Tibial nerve (tissue), 4 donors: ENCODE measurements around the gene EREG. TPM values are rescaled to one million over a fixed set of nuclear protein-coding genes. Genes with fewer than 3 reads are reported as not detected.

ENCODE experiments used
- DNase-seq, 2 donors: peaks; one replicate each; pipeline ENCODE4 v3.0.0-alpha.2; 2019; ENCODE audit warnings: low spot score in 2 of 2
- H3K27ac ChIP-seq, 4 donors: fragments of 200-600 bp; sonication (generic) in 3 of 4; one replicate each; pipeline ENCODE4 v1.5.1; 2017 to 2019; ENCODE audit warnings: mild to moderate bottlenecking in 1 of 4
- H3K27me3 ChIP-seq, 2 donors: fragments of 200-600 bp; sonication (generic) in 1 of 2; one replicate each; pipeline versions ENCODE4 v1.5.1 to v1.6.0; 2017 to 2019
- H3K36me3 ChIP-seq, 3 donors: fragments of 200-600 bp; sonication (generic); one replicate each; pipeline ENCODE4 v1.5.1; 2018 to 2019
- H3K4me1 ChIP-seq, 4 donors: fragments of 200-600 bp; sonication (generic) in 3 of 4; one replicate each; pipeline ENCODE4 v1.5.1; 2017 to 2019
- H3K4me3 ChIP-seq, 4 donors: fragments of 200-600 bp; sonication (generic) in 3 of 4; one replicate each; pipeline ENCODE4 v1.5.1; 2017 to 2019; ENCODE audit warnings: mild to moderate bottlenecking in 1 of 4, moderate library complexity in 1 of 4
- H3K9me3 ChIP-seq, 4 donors: fragments of 200-600 bp; sonication (generic) in 3 of 4; one replicate each; pipeline ENCODE4 v1.5.1; 2017 to 2019
- CTCF ChIP-seq, 5 experiments: fragments of 200-600 bp in 3 of 5; fragments of 450-650 bp in 2 of 5; sonication (generic) in 3 of 5; IDR thresholded peaks; one replicate each; pipeline ENCODE4 v1.5.1; 2016 to 2019; ENCODE audit warnings: antibody characterized with exemption in 5 of 5, mild to moderate bottlenecking in 3 of 5, moderate library complexity in 2 of 5
- EP300 ChIP-seq, 2 donors: sonication (generic); formaldehyde crosslinking; IDR thresholded peaks; one replicate each; pipeline ENCODE4 v1.6.1; 2017; ENCODE audit warnings: antibody characterized with exemption in 2 of 2, mild to moderate bottlenecking in 1 of 2
- POLR2A ChIP-seq, 2 donors: fragments of 450-650 bp; IDR thresholded peaks; one replicate each; pipeline ENCODE4 v1.6.1; 2017; ENCODE audit warnings: antibody characterized with exemption in 2 of 2, mild to moderate bottlenecking in 2 of 2, moderate library complexity in 2 of 2
- WGBS, 2 donors: methylation state at CpG; one replicate each; pipeline ENCODE4 v1.1.5; 2018; 5-methylcytosine and 5-hydroxymethylcytosine counted together
- total RNA-seq, 4 donors: library from RNA; depleted of rRNA; stranded (reverse); fragments of >200 nt; gene quantifications; one replicate each; pipeline ENCODE4 v1.1.0, GENCODE V29; 2016

The EREG gene
- total RNA-seq, 4 donors from 2014 or later = 0.20 to 0.21 TPM; not detected in 2

GRCh38 chr4:74386159-74386558 lies 21.2 kb downstream of the EREG start:
- no peaks in the 10 kb centered on the region for H3K4me1 ChIP-seq
- no peaks in the 10 kb centered on the region for H3K36me3 ChIP-seq
- H3K4me3 ChIP-seq = no peak overlapping the region
- TF ChIP-seq EP300 (IDR thresholded peaks at IDR 0.05) = no peak
- TF ChIP-seq CTCF (IDR thresholded peaks at IDR 0.05) = no peak
- TF ChIP-seq POLR2A (IDR thresholded peaks at IDR 0.05) = no peak
- H3K9me3 ChIP-seq = no peaks in the 10 kb centered on the region
- H3K27ac ChIP-seq = no peak overlapping the region
- no peak for DNase-seq
- 65 to 68% methylated on average over 4 of the region's 4 CpGs for WGBS, 2 donors
- no peaks in the 10 kb centered on the region for H3K27me3 ChIP-seq

GRCh38 chr4:74387790-74388189 lies 22.8 kb downstream of the EREG start:
- TF ChIP-seq EP300 (IDR thresholded peaks at IDR 0.05) (no peak), POLR2A (IDR thresholded peaks at IDR 0.05) (no peak), CTCF (IDR thresholded peaks at IDR 0.05) (no peak)
- H3K27me3 ChIP-seq = no peaks in the 10 kb centered on the region
- no peaks in the 10 kb centered on the region for H3K9me3 ChIP-seq
- WGBS, 2 donors = 94% methylated on average over 2 of the region's 2 CpGs
- no peak overlapping the region for H3K27ac ChIP-seq
- no peak for DNase-seq
- H3K36me3 ChIP-seq = no peaks in the 10 kb centered on the region
- H3K4me1 ChIP-seq = no peaks in the 10 kb centered on the region
- no peak overlapping the region for H3K4me3 ChIP-seq

GRCh38 chr4:74389494-74389893 lies 24.5 kb downstream of the EREG start:
- DNase-seq = no peak
- Histone ChIP-seq H3K27me3 (no peaks in the 10 kb centered on the region), H3K4me3 (no peak overlapping the region), H3K9me3 (no peaks in the 10 kb centered on the region), H3K4me1 (no peaks in the 10 kb centered on the region), H3K27ac (no peak overlapping the region), H3K36me3 (no peaks in the 10 kb centered on the region)
- WGBS, 2 donors = 85 to 93% methylated on average over 1 of the region's 1 CpG
- TF ChIP-seq CTCF (IDR thresholded peaks at IDR 0.05) = no peak
- no peak for TF ChIP-seq EP300 (IDR thresholded peaks at IDR 0.05)
- no peak for TF ChIP-seq POLR2A (IDR thresholded peaks at IDR 0.05)

GRCh38 chr4:74390677-74391076 lies 25.7 kb downstream of the EREG start:
- WGBS, 2 donors = 94% methylated on average over 2 of the region's 2 CpGs

GRCh38 chr4:74391346-74391745 lies 26.4 kb downstream of the EREG start:
- no peak overlapping the region for H3K27ac ChIP-seq
- H3K4me1 ChIP-seq = no peaks in the 10 kb centered on the region
- no peaks in the 10 kb centered on the region for H3K36me3 ChIP-seq
- H3K4me3 ChIP-seq = no peak overlapping the region
- no peaks in the 10 kb centered on the region for H3K9me3 ChIP-seq
- no peak for DNase-seq
- TF ChIP-seq EP300 (IDR thresholded peaks at IDR 0.05) = no peak
- no peak for TF ChIP-seq POLR2A (IDR thresholded peaks at IDR 0.05)
- no peak for TF ChIP-seq CTCF (IDR thresholded peaks at IDR 0.05)
- H3K27me3 ChIP-seq = no peaks in the 10 kb centered on the region

More at GRCh38 chr4:74390677-74391076, 25.7 kb downstream of the EREG start:
- Histone ChIP-seq H3K9me3 (no peaks in the 10 kb centered on the region), H3K36me3 (no peaks in the 10 kb centered on the region), H3K4me3 (no peak overlapping the region), H3K4me1 (no peaks in the 10 kb centered on the region), H3K27ac (no peak overlapping the region), H3K27me3 (no peaks in the 10 kb centered on the region)
- TF ChIP-seq EP300 (IDR thresholded peaks at IDR 0.05) (no peak), POLR2A (IDR thresholded peaks at IDR 0.05) (no peak)
- no peak for DNase-seq

- H3K4me3 ChIP-seq = no peak overlapping the region
- no peaks in the 10 kb centered on the region for H3K36me3 ChIP-seq
- no peaks in the 10 kb centered on the region for H3K9me3 ChIP-seq
- no peaks in the 10 kb centered on the region for H3K4me1 ChIP-seq
- no peak for DNase-seq
- H3K27ac ChIP-seq = no peak overlapping the region
- no peaks in the 10 kb centered on the region for H3K27me3 ChIP-seq
- no peak for TF ChIP-seq CTCF (IDR thresholded peaks at IDR 0.05)
- TF ChIP-seq EP300 (IDR thresholded peaks at IDR 0.05) = no peak
- no peak for TF ChIP-seq POLR2A (IDR thresholded peaks at IDR 0.05)
- WGBS, 2 donors = 88 to 93% methylated on average over 2 of the region's 2 CpGs
Observed at GRCh38 chr4:74391890-74392475, 27.0 kb downstream of the EREG start.
